Activated CD4-positive, alpha-beta memory T cell treated with anti-CD3 and anti-CD28 coated beads, Interleukin-2, amount 10 ng/mL, durations not matched to agents 7 days and 5 days (primary cell): ENCODE data around the gene MTG2. TPM values are rescaled to one million over a fixed set of nuclear protein-coding genes. Genes with fewer than 3 reads are reported as not detected.

Experiments
- CTCF ChIA-PET: fragments of 350-600 bp; sonication (Branson Sonifier 250); formaldehyde crosslinking; loops from one replicate; lab custom pipeline; 2021; ENCODE audit warnings: antibody characterized with exemption, inconsistent platforms; lab: Charles Lee
- POLR2A ChIA-PET: fragments of 350-600 bp; sonication (Branson Sonifier 250); formaldehyde crosslinking; loops from one replicate; lab custom pipeline; 2021; ENCODE audit warnings: antibody characterized with exemption; lab: Charles Lee
- DNase-seq: peaks from one replicate; pipeline ENCODE4 v3.0.0-alpha.2; 2020
- H3K27ac Mint-ChIP-seq: one replicate; pipeline ENCODE4 v1.8.0; 2021; ENCODE audit warnings: mild to moderate bottlenecking, mixed read lengths
- H3K27me3 Mint-ChIP-seq: one replicate; pipeline ENCODE4 v1.8.0; 2021; ENCODE audit warnings: mixed read lengths
- H3K36me3 Mint-ChIP-seq: one replicate; pipeline ENCODE4 v1.8.0; 2021; ENCODE audit warnings: low read depth, mixed read lengths
- H3K4me1 Mint-ChIP-seq: one replicate; pipeline ENCODE4 v1.8.0; 2021; ENCODE audit warnings: mixed read lengths
- H3K4me3 Mint-ChIP-seq: one replicate; pipeline ENCODE4 v1.8.0; 2021; ENCODE audit warnings: mild to moderate bottlenecking, mixed read lengths
- H3K9me3 Mint-ChIP-seq: one replicate; pipeline ENCODE4 v1.8.0; 2021; ENCODE audit warnings: mixed read lengths
- total RNA-seq, 2 experiments: library from RNA; stranded (reverse); gene quantifications; one replicate each; pipeline ENCODE4 v1.2.3, GENCODE V29; 2021

MTG2 gene
- total RNA-seq, 2 experiments from 2014 or later: 25.6 to 27.2 TPM

DNA sequence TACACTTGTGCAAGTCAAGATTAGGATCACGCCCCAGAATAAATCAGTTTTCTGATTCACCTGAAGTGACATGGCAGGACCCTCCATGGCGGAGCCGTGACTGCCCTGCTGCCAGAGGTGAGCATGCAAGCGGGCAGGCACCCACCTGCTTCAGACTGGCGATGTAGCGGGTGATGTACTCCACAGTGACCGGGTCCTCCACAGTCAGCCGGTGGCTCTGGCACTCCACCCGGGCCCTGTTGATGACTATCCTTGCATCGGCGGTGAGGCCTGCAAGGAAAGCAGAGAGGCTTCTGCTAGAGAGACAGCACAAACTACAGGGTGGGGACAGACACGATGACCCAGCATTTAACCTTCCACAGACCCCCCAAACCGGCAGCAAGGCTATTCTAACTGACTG lies 43.2 kb upstream of the MTG2 start:
- POLR2A ChIA-PET: interaction anchor here (1.4 kb wide), 1 partner anchor 16 kb away, joined by 3 read pairs; no protein-coding TSS in a partner anchor
- H3K4me3 Mint-ChIP-seq: no peak overlapping the region
- DNase-seq: no peak

DNA sequence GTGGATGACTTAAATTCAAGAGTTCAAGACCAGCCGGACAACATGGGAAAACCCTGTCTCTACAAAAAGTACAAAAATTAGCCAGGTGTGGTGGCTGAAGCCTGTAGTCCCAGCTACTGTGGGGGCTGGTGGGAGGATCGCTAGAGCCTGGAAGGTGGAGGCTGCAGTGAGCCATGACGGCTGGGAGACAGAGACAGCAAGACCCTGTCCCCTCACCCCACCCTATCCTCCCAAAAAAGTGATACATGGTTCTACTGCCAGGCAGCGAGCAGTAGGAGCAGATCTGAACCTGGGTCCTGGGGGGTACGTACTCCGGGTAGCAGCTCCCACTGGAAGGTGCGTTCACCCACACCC lies 41.8 kb upstream of the MTG2 start:
- no peaks in the 10 kb centered on the region for H3K27me3 Mint-ChIP-seq
- H3K4me1 Mint-ChIP-seq: peaks cover 55% of the 10 kb centered on the region
- H3K27ac Mint-ChIP-seq: peak overlapping the region; percentile 90
- DNase-seq: no peak
- peak overlapping the region; percentile 89 for H3K4me3 Mint-ChIP-seq
- CTCF ChIA-PET: interaction anchor here (0.5 to 1.8 kb wide), 5 partner anchors 12 to 648 kb away, joined by 3 to 14 read pairs (median 4); partner anchors contain the start of gene LSM14B
- no peaks in the 10 kb centered on the region for H3K9me3 Mint-ChIP-seq
- POLR2A ChIA-PET: interaction anchor here (0.9 to 4.4 kb wide), 5 partner anchors 12 to 96 kb away, joined by 3 to 60 read pairs (median 21); partner anchors contain the start of genes LSM14B, MTG2 and TAF4
- H3K36me3 Mint-ChIP-seq: peaks cover 64% of the 10 kb centered on the region

More for the DNA sequence above, 43.2 kb upstream of the MTG2 start:
- CTCF ChIA-PET: no interaction called here
- H3K27ac Mint-ChIP-seq: peak overlapping the region; percentile 2
- H3K9me3 Mint-ChIP-seq: no peaks in the 10 kb centered on the region
- H3K4me1 Mint-ChIP-seq: peaks cover 41% of the 10 kb centered on the region
- H3K27me3 Mint-ChIP-seq: no peaks in the 10 kb centered on the region
- peaks cover 70% of the 10 kb centered on the region for H3K36me3 Mint-ChIP-seq

DNA sequence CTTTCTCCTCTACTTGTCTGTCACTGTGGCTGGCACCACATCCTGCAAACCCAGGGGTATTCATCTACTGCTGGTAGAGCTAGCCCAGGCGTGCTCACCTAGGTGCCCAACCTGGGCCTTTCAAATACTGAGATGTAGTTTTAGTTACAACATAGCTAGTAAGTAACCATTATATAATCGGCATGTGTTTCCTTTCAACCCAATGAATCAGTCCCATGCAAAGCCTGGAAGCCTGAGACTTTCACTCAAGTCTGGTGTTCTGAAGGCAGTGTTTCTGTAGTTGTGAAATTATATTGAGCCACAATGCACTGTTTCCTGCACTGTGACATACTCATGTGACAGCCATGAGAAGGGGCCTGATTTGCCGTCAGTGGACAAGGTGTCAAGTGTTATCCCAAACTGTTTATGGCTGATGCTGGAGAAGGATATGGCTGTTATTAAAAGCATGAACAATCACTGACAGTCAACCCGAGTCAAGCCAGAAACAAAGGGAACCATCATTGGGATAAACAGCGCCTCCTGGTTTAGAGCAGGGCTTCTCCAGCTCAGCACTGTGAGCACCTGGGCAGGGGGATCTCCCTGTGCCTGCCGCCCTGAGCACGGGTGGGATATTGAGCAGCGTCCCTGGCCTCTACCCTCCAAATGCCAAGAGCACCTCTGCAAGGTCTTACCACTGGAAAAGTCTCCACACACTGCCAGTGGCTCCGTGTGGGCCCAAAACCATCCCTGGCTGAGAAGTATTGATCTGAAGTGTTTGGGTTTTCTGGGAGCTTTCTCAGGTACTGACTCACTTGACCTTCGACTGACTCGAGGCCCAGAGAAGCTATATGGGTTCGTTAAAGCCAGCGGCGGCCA lies 41.2 kb upstream of the MTG2 start:
- H3K9me3 Mint-ChIP-seq: no peaks in the 10 kb centered on the region
- peaks cover 58% of the 10 kb centered on the region for H3K4me1 Mint-ChIP-seq
- H3K36me3 Mint-ChIP-seq: peaks cover 59% of the 10 kb centered on the region
- H3K27ac Mint-ChIP-seq: peak overlapping the region; percentile 90
- peak overlapping the region; percentile 89 for H3K4me3 Mint-ChIP-seq
- ChIA-PET POLR2A (interaction anchor here (0.6 to 4.4 kb wide), 9 partner anchors 8 to 130 kb away, joined by 3 to 60 read pairs (median 3); partner anchors contain the start of genes LSM14B, MTG2 and TAF4), CTCF (interaction anchor here (0.5 to 1.8 kb wide), 5 partner anchors 13 to 648 kb away, joined by 3 to 14 read pairs (median 4); partner anchors contain the start of gene LSM14B)
- H3K27me3 Mint-ChIP-seq: no peaks in the 10 kb centered on the region
- DNase-seq: peak; percentile 43

DNA sequence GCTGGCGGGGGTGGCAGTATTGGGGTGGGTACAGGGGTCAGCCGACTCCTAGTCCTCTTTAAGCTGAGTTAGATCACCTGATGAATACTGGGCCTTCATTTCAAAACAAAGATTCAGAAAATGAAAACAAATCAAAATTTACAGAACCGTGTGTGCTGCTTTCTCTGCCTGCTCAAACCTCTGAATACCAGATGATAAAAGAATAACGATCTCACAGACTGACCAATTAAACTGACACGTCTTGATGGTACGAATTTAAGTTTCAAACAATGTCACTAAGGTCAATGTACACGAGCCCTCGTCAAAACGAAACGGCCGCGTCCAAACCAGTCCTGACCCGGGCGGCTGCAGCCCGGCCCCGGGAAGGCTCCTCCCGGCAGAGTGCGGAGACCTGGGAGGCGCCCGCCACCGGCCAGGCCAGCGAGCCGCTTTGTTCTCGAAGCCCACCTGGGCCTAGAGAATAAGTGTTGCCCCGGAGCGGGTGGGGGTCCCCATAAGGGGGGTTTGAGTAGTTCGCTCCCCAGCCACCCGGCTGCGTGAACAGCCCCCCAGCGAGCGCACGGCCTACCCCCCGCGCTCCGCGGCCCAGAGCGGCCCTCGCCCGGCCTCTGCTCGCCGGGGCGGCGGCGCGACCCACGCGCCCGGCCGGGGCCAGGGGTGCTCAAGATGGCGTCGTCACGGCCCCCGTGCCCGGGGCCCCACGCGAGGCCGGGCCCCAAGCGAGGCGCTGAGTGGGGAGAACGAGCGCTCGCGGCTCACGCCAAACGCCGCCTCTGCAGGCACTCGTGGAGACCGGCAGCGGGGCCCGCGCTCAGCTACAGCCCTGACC lies 40.4 kb upstream of the MTG2 start:
- POLR2A ChIA-PET: interaction anchor here (0.6 to 4.4 kb wide), 9 partner anchors 9 to 160 kb away, joined by 3 to 60 read pairs (median 3); partner anchors contain the start of genes ADRM1, LSM14B, MTG2 and TAF4
- DNase-seq: peak; percentile 28
- peaks cover 55% of the 10 kb centered on the region for H3K4me1 Mint-ChIP-seq

DNA sequence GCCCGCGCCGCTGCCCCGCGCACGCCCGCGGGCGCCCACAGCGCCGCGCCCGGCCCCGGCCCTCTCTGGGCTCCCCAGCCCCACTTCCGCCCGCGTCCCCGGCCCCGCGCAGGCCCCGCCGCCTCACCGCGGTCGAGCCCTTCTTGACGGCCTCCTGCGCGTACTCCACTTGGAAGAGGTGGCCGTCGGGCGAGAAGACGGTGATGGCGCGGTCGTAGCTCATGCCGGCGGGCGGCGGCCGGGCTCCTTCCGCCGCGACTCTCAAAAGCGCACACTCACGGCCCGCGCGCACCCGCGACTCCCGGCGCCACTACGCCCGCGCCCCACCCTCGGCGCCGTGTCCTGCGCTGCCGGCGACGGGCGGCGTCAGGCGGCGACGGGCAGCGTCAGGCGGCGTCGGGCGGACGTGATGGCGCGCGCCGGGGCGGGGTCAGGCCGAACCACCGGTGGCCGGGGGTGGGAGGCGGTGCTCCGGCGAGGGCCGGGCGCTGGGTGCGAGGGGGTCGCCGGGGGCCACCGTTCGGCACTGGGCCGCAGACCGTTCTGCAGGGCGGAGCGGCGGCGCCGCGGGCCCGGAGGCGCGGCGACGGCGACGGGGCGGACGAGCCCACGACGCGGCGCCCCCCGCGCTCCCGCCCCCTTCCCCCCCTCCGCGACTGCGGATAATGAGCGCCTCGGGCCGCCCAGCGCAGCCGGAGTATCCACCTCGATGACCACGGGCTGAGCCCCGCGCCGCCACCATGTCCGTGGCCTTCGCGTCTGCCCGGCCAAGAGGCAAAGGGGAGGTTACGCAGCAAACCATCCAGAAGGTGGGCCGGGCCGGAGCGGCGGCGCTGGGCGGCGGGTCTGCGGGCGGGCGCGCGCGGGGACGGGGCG lies 39.5 kb upstream of the MTG2 start, which contains the start of the genes PSMA7 and SS18L1:
Gene PSMA7, minus strand, starts transcription at position 314 of the 876 bp plus-strand sequence. Its CDS starts 91 bp downstream, at position 223.
Gene SS18L1, plus strand, starts transcription at position 689 of the 876 bp plus-strand sequence. Its CDS starts 52 bp downstream, at position 741.
- DNase-seq: peak; percentile 87
- peak within 1 kb of the TSS; percentile 89 for H3K4me3 Mint-ChIP-seq
- no peaks in the 10 kb centered on the region for H3K27me3 Mint-ChIP-seq
- peaks cover 50% of the 10 kb centered on the region for H3K4me1 Mint-ChIP-seq
- peak within 1 kb of the TSS; percentile 90 for H3K27ac Mint-ChIP-seq
- peaks cover 43% of the 10 kb centered on the region for H3K36me3 Mint-ChIP-seq
- CTCF ChIA-PET: interaction anchor here (1.1 kb wide), 1 partner anchor 10 kb away, joined by 3 read pairs; no protein-coding TSS in a partner anchor
- POLR2A ChIA-PET: interaction anchor here (0.7 to 4.4 kb wide), 5 partner anchors 14 to 159 kb away, joined by 3 to 60 read pairs (median 21); partner anchors contain the start of genes ADRM1, LSM14B, MTG2 and TAF4
- no peaks in the 10 kb centered on the region for H3K9me3 Mint-ChIP-seq

More for the DNA sequence above, 40.4 kb upstream of the MTG2 start:
- Mint-ChIP-seq H3K36me3 (peaks cover 52% of the 10 kb centered on the region), H3K27me3 (no peaks in the 10 kb centered on the region), H3K9me3 (no peaks in the 10 kb centered on the region), H3K27ac (peak overlapping the region; percentile 90), H3K4me3 (peak overlapping the region; percentile 89)
- CTCF ChIA-PET: interaction anchor here (1.1 to 1.8 kb wide), 4 partner anchors 9 to 132 kb away, joined by 3 to 14 read pairs (median 6); partner anchors contain the start of gene LSM14B

DNA sequence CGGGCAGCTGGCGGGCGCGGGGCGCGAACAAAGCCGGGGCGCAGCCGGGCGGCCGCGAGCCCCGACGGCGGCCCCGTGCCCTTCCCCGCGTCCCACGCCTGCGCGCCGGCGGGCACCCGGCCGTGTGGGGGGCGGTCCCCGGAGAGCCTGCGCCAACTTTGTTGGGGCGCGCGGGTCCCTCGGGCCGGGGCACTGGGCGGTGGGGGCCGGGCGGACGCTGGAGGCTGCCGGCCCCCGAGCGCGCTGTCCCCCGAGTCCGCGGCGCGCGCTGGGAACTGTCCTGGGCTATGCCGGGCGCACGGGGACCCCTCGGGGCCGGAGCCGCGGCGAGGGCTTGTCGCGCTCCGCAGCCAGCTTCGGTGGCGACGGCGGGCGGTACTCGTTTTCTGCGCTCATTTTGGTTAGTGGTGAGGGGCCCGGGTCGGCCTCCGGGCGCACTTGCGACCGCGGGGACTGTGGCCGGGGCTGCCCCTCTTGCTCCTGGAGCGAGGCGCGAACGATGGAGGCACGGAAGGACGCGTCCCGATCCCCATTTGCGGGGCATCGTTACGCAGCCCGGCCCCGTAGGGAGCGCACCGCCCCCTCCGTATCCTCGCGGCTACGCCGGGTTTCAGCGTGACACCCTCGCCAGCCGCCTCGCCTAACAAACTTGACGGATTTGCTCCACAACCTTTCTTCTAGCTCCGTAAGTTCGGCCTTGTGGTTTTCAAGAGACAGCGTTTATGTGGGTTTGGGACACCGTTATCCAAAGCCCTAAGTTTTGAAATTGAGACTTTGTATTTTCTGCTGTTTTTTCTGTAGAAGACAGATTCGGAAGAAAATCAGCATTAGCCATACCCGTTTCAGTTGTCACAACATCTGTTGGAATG lies 38.6 kb upstream of the MTG2 start:
- POLR2A ChIA-PET: interaction anchor here (1.2 to 4.4 kb wide), 5 partner anchors 9 to 78 kb away, joined by 3 to 60 read pairs (median 21); partner anchors contain the start of genes LSM14B, MTG2 and TAF4
- H3K4me1 Mint-ChIP-seq: peaks cover 50% of the 10 kb centered on the region

DNA sequence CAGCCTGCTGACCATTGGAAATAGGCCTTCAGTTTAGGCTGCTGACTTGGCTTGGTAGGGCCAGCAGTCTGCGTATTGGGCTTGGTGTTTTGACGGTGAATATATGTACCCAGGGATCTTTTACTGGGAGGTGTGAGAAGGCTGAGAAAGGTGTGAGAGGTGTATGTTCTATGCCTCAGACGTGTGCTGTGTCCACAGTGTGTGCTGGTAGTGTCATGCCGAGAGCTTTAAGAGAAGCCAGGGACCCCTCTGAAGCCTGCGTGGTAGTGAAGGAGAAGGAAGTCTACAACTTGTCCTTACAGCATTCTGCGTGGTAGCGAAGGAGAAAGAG lies 37.2 kb upstream of the MTG2 start:
- H3K9me3 Mint-ChIP-seq: no peaks in the 10 kb centered on the region
- H3K36me3 Mint-ChIP-seq: peaks cover 24% of the 10 kb centered on the region
- peaks cover 40% of the 10 kb centered on the region for H3K4me1 Mint-ChIP-seq
- DNase-seq: no peak
- peak overlapping the region; percentile 78 for H3K4me3 Mint-ChIP-seq
- H3K27me3 Mint-ChIP-seq: no peaks in the 10 kb centered on the region
- POLR2A ChIA-PET: interaction anchor here (1.2 to 2.2 kb wide), 2 partner anchors 10 to 79 kb away, joined by 3 to 7 read pairs; partner anchors contain the start of gene TAF4
- CTCF ChIA-PET: interaction anchor here (0.6 to 1.3 kb wide), 2 partner anchors 17 to 157 kb away, joined by 3 read pairs; no protein-coding TSS in a partner anchor
- no peak overlapping the region for H3K27ac Mint-ChIP-seq

More for the DNA sequence above, 38.6 kb upstream of the MTG2 start:
- H3K27ac Mint-ChIP-seq: peak overlapping the region; percentile 66
- no peaks in the 10 kb centered on the region for H3K9me3 Mint-ChIP-seq
- peaks cover 35% of the 10 kb centered on the region for H3K36me3 Mint-ChIP-seq
- H3K27me3 Mint-ChIP-seq: no peaks in the 10 kb centered on the region
- CTCF ChIA-PET: interaction anchor here (1.3 kb wide), 1 partner anchor 15 kb away, joined by 3 read pairs; no protein-coding TSS in a partner anchor
- peak; percentile 55 for DNase-seq
- H3K4me3 Mint-ChIP-seq: peak overlapping the region; percentile 78

DNA sequence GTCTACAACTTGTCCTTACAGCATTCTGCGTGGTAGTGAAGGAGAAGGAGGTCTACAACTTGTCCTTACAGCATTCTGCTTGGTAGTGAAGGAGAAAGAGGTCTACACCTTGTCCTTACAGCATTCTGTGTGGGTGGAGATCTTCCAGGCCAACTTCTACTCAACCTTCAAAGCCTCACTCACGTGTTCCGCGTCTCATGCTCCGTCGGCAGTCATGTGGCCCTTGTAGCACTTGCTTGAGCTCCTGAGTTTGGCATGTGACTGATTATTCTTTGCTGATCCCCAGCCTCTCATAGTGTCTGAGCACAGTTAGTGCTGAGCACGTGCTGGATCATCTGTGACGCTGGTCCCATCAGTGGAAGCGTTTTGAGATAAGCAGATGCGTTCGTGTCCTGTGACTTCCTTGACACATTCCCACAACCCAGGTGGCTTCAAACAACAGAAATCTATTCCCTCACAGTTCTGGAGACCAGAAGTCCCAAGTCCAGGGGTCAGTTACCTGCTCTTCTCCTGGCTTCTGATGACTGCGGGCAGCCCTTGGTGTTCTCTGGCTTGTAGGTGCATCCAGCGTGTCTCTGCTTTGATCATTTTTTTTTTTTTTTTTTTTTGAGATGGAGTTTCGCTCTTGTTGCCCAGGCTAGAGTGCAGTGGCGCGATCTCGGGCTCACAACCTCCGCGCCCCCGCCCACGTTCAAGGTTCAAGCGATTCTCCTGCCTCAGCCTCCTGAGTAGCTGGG lies 36.6 kb upstream of the MTG2 start:
- H3K27ac Mint-ChIP-seq: no peak overlapping the region
- no peaks in the 10 kb centered on the region for H3K9me3 Mint-ChIP-seq
- no peak for DNase-seq
- POLR2A ChIA-PET: interaction anchor here (2.2 kb wide), 1 partner anchor 80 kb away, joined by 7 read pairs; the partner anchor contains the start of gene TAF4
- H3K36me3 Mint-ChIP-seq: peaks cover 20% of the 10 kb centered on the region
- H3K27me3 Mint-ChIP-seq: no peaks in the 10 kb centered on the region
- peaks cover 35% of the 10 kb centered on the region for H3K4me1 Mint-ChIP-seq
- CTCF ChIA-PET: interaction anchor here (0.6 kb wide), 1 partner anchor 156 kb away, joined by 3 read pairs; no protein-coding TSS in a partner anchor
- H3K4me3 Mint-ChIP-seq: no peak overlapping the region

DNA sequence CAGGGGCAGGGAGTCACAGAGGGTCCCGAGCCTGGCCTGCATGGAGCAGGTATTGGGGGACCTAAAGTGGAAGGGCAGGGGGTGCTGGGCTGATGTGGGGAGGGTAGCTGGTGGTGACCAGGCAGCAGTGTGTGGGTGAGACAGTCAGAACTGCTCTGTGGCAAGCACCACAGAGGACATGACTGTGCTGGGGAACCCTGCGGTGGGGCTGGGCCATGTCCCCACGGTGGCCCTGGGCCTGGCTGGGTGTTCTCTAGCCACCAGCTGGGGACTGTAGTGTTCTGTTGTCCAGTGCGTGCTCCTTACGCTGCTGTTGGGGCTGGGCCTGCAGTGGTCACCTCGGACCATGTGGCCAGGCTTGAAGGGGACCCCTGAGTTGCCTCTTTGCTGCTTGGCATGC lies 35.7 kb upstream of the MTG2 start:
- POLR2A ChIA-PET: no interaction called here
- peaks cover 26% of the 10 kb centered on the region for H3K4me1 Mint-ChIP-seq
- H3K36me3 Mint-ChIP-seq: peaks cover 15% of the 10 kb centered on the region
- no peak overlapping the region for H3K27ac Mint-ChIP-seq
- no peaks in the 10 kb centered on the region for H3K9me3 Mint-ChIP-seq
- CTCF ChIA-PET: no interaction called here
- H3K4me3 Mint-ChIP-seq: no peak overlapping the region
- DNase-seq: no peak
- no peaks in the 10 kb centered on the region for H3K27me3 Mint-ChIP-seq

DNA sequence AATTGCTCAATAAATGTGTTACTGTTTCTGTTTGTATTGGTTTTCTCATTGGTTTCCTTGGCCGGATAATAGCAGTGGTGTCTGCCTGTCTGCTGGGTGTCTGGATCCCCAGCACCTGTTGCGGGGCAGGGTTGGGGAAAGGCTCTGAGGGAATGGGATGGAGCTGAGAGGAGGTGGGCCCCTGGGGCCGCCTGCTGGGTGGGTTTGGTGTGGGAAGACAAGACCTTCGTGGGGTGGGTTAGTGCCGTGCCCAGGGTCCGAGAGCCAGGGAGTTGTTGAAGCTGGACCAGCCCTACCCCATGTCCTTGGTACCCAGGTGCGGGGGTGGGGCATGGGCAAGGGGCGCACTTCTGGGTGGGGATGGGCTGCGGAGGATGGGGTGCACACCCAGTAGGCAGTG lies 35.3 kb upstream of the MTG2 start:
- DNase-seq: no peak
- peaks cover 19% of the 10 kb centered on the region for H3K36me3 Mint-ChIP-seq
- H3K4me3 Mint-ChIP-seq: no peak overlapping the region
- POLR2A ChIA-PET: no interaction called here
- H3K27ac Mint-ChIP-seq: no peak overlapping the region
- no peaks in the 10 kb centered on the region for H3K27me3 Mint-ChIP-seq
- peaks cover 3% of the 10 kb centered on the region for H3K9me3 Mint-ChIP-seq
- peaks cover 24% of the 10 kb centered on the region for H3K4me1 Mint-ChIP-seq
- CTCF ChIA-PET: no interaction called here
